Activated CD4-positive, alpha-beta memory T cell treated with anti-CD3 and anti-CD28 coated beads, Interleukin-2, amount 10 ng/mL, durations not matched to agents 7 days and 5 days (primary cell): Measurements from ENCODE around the gene ARL11. TPM values are rescaled to one million over a fixed set of nuclear protein-coding genes. Genes with fewer than 3 reads are reported as not detected.

Source experiments
- CTCF ChIA-PET: fragments of 350-600 bp; sonication (Branson Sonifier 250); formaldehyde crosslinking; loops from one replicate; lab custom pipeline; 2021; ENCODE audit warnings: antibody characterized with exemption, inconsistent platforms; lab: Charles Lee
- POLR2A ChIA-PET: fragments of 350-600 bp; sonication (Branson Sonifier 250); formaldehyde crosslinking; loops from one replicate; lab custom pipeline; 2021; ENCODE audit warnings: antibody characterized with exemption; lab: Charles Lee
- DNase-seq: peaks from one replicate; pipeline ENCODE4 v3.0.0-alpha.2; 2020
- H3K27ac Mint-ChIP-seq: one replicate; pipeline ENCODE4 v1.8.0; 2021; ENCODE audit warnings: mild to moderate bottlenecking, mixed read lengths
- H3K27me3 Mint-ChIP-seq: one replicate; pipeline ENCODE4 v1.8.0; 2021; ENCODE audit warnings: mixed read lengths
- H3K36me3 Mint-ChIP-seq: one replicate; pipeline ENCODE4 v1.8.0; 2021; ENCODE audit warnings: low read depth, mixed read lengths
- H3K4me1 Mint-ChIP-seq: one replicate; pipeline ENCODE4 v1.8.0; 2021; ENCODE audit warnings: mixed read lengths
- H3K4me3 Mint-ChIP-seq: one replicate; pipeline ENCODE4 v1.8.0; 2021; ENCODE audit warnings: mild to moderate bottlenecking, mixed read lengths
- H3K9me3 Mint-ChIP-seq: one replicate; pipeline ENCODE4 v1.8.0; 2021; ENCODE audit warnings: mixed read lengths
- total RNA-seq, 2 experiments: library from RNA; stranded (reverse); gene quantifications; one replicate each; pipeline ENCODE4 v1.2.3, GENCODE V29; 2021

The ARL11 gene
- total RNA-seq, 2 experiments from 2014 or later = 0.63 to 0.81 TPM

- POLR2A ChIA-PET = no interaction called here
- Mint-ChIP-seq H3K27ac (no peak overlapping the region), H3K9me3 (no peaks in the 10 kb centered on the region), H3K27me3 (no peaks in the 10 kb centered on the region), H3K36me3 (peaks cover 6% of the 10 kb centered on the region), H3K4me3 (no peak overlapping the region), H3K4me1 (no peaks in the 10 kb centered on the region)
- CTCF ChIA-PET = no interaction called here
- no peak for DNase-seq
Measured at GRCh38 chr13:49657241-49657641, 28.9 kb downstream of the ARL11 start.

- peaks cover 20% of the 10 kb centered on the region for H3K36me3 Mint-ChIP-seq
- no peaks in the 10 kb centered on the region for H3K4me1 Mint-ChIP-seq
- H3K4me3 Mint-ChIP-seq = no peak overlapping the region
- no peaks in the 10 kb centered on the region for H3K27me3 Mint-ChIP-seq
- no peak for DNase-seq
- H3K27ac Mint-ChIP-seq = no peak overlapping the region
- H3K9me3 Mint-ChIP-seq = no peaks in the 10 kb centered on the region
- ChIA-PET CTCF (interaction anchor here (0.7 kb wide), 1 partner anchor 294 kb away, joined by 3 read pairs; no protein-coding TSS in a partner anchor), POLR2A (no interaction called here)
Measured at GRCh38 chr13:49664606-49665005, 36.3 kb downstream of the ARL11 start.

DNA sequence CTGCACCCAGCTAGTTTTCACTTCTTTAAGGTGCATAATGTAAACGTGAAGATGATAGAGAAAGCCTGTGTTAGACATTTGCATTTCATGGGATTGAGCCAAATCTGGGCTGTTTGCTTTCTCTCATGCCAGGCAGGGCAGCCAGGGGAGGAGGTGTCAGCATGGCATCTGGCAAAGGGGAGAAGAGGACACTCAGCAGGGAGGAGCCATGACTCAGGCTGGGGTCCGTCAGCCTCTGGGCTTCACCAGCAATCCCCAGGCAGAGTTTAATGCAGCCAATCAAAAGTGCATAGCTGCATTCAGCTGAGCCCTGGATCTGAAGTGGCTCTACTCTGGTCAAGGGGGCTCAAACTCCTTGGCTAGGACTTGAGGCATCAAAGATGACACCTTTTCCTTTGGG lies 39.5 kb downstream of the ARL11 start:
- H3K27ac Mint-ChIP-seq = no peak overlapping the region
- no peaks in the 10 kb centered on the region for H3K27me3 Mint-ChIP-seq
- CTCF ChIA-PET = no interaction called here
- peaks cover 19% of the 10 kb centered on the region for H3K36me3 Mint-ChIP-seq
- POLR2A ChIA-PET = no interaction called here
- H3K9me3 Mint-ChIP-seq = no peaks in the 10 kb centered on the region
- no peak overlapping the region for H3K4me3 Mint-ChIP-seq
- peaks cover 1% of the 10 kb centered on the region for H3K4me1 Mint-ChIP-seq
- no peak for DNase-seq

GRCh38 chr13:49669735-49670309 lies 41.5 kb downstream of the ARL11 start:
- H3K27me3 Mint-ChIP-seq = no peaks in the 10 kb centered on the region
- peaks cover 18% of the 10 kb centered on the region for H3K36me3 Mint-ChIP-seq
- CTCF ChIA-PET = interaction anchor here (1.6 kb wide), 1 partner anchor 24 kb away, joined by 3 read pairs; no protein-coding TSS in a partner anchor
- no peaks in the 10 kb centered on the region for H3K9me3 Mint-ChIP-seq
- peaks cover 1% of the 10 kb centered on the region for H3K4me1 Mint-ChIP-seq
- DNase-seq = peak; percentile 44
- POLR2A ChIA-PET = no interaction called here
- H3K4me3 Mint-ChIP-seq = no peak overlapping the region
- no peak overlapping the region for H3K27ac Mint-ChIP-seq

DNA sequence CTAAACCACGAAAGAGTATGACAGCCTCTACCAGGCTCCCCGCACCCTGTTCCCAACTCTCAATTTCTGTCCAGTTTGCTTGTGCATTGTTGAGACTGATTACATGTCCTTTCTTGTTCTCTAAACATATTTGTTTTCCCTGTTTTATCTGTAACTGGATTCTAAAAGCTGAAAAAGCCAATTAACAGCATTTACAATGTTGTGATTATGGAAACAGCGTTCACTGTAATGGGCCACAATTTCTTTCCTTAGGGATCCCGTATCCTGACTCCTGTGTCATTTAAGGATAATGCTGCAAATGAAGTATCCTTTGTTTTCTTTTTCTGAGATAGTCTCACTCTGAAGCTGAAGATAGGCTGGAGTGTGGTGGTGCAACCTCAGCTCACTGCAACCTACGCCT lies 42.5 kb downstream of the ARL11 start:
- Mint-ChIP-seq H3K36me3 (peaks cover 15% of the 10 kb centered on the region), H3K4me1 (peaks cover 1% of the 10 kb centered on the region), H3K4me3 (no peak overlapping the region), H3K9me3 (no peaks in the 10 kb centered on the region), H3K27me3 (no peaks in the 10 kb centered on the region), H3K27ac (no peak overlapping the region)
- CTCF ChIA-PET = interaction anchor here (0.6 to 1.6 kb wide), 2 partner anchors 23 to 267 kb away, joined by 3 read pairs; no protein-coding TSS in a partner anchor
- POLR2A ChIA-PET = no interaction called here
- DNase-seq = no peak

DNA sequence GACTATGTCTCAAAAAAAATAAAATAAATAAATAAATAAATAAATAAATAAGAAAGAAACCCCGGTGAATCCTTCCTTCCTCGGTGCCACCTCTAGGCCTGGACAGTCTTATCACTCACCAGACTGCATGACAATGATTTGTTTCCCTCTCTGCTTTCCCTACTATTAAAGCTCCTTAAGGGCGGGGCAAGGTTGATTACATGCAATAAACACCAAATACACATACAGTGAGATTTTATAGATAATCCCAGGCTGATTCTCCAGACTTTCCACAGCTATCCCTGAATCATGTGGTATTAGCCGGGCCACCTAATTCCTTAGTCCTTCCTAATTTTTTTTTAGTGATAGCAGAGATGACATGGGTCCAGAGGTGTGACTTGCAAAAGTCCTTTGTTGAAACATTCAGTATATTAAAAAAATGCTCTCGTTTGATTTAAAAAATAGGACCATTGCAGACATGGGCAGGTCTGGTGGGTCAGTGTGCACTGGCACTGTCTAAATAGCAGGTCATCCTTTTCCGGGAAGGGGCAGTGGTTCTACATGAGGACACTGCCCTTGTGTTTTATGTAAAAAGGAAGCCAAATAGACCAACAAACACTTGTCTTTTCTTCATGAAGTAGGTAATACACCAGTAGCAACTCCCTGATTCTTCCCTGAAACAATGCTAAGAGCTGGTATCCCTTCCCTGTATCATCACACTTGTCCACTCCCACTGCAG lies 48.4 kb downstream of the ARL11 start:
- POLR2A ChIA-PET = no interaction called here
- no peak overlapping the region for H3K4me3 Mint-ChIP-seq
- peaks cover 19% of the 10 kb centered on the region for H3K36me3 Mint-ChIP-seq
- CTCF ChIA-PET = no interaction called here
- H3K27ac Mint-ChIP-seq = no peak overlapping the region
- DNase-seq = no peak
- H3K27me3 Mint-ChIP-seq = no peaks in the 10 kb centered on the region
- H3K4me1 Mint-ChIP-seq = peaks cover 1% of the 10 kb centered on the region
- H3K9me3 Mint-ChIP-seq = no peaks in the 10 kb centered on the region

GRCh38 chr13:49678191-49678914 lies 50.0 kb downstream of the ARL11 start:
- CTCF ChIA-PET = no interaction called here
- Mint-ChIP-seq H3K4me3 (no peak overlapping the region), H3K4me1 (peaks cover 11% of the 10 kb centered on the region), H3K27me3 (no peaks in the 10 kb centered on the region), H3K36me3 (peaks cover 19% of the 10 kb centered on the region), H3K9me3 (no peaks in the 10 kb centered on the region), H3K27ac (no peak overlapping the region)
- POLR2A ChIA-PET = no interaction called here
- no peak for DNase-seq

- CTCF ChIA-PET = no interaction called here
- H3K9me3 Mint-ChIP-seq = no peaks in the 10 kb centered on the region
- POLR2A ChIA-PET = no interaction called here
- no peak overlapping the region for H3K4me3 Mint-ChIP-seq
- H3K27me3 Mint-ChIP-seq = no peaks in the 10 kb centered on the region
- H3K36me3 Mint-ChIP-seq = peaks cover 18% of the 10 kb centered on the region
- H3K27ac Mint-ChIP-seq = no peak overlapping the region
- peaks cover 18% of the 10 kb centered on the region for H3K4me1 Mint-ChIP-seq
- DNase-seq = no peak
Measured at GRCh38 chr13:49679246-49679645, 50.9 kb downstream of the ARL11 start.

GRCh38 chr13:49681842-49682435 lies 53.6 kb downstream of the ARL11 start:
- no peak for DNase-seq
- H3K27ac Mint-ChIP-seq = no peak overlapping the region
- H3K4me3 Mint-ChIP-seq = no peak overlapping the region
- ChIA-PET CTCF (interaction anchor here (0.6 to 1.2 kb wide), 2 partner anchors 111 to 397 kb away, joined by 3 to 4 read pairs; partner anchors contain the start of gene KPNA3), POLR2A (interaction anchor here (1.4 kb wide), 1 partner anchor 9 kb away, joined by 5 read pairs; the partner anchor contains the start of gene EBPL)
- H3K36me3 Mint-ChIP-seq = peaks cover 27% of the 10 kb centered on the region
- no peaks in the 10 kb centered on the region for H3K27me3 Mint-ChIP-seq
- H3K4me1 Mint-ChIP-seq = peaks cover 18% of the 10 kb centered on the region
- H3K9me3 Mint-ChIP-seq = no peaks in the 10 kb centered on the region

Other genes starting within 250 kb of the ARL11 start
- 1 to 10 TPM; 5.5 TPM for gene CAB39L, start 184.4 kb upstream of the ARL11 start, total RNA-seq
- gene SETDB2, start 184.2 kb upstream of the ARL11 start, total RNA-seq = 10 to 100 TPM; 14.8 to 16.0 TPM
- 100 to 1,000 TPM; 135 to 144 TPM for gene PHF11, start 132.6 kb upstream of the ARL11 start, total RNA-seq
- 10 to 100 TPM; 18.5 to 19.0 TPM for gene RCBTB1, start 42.9 kb upstream of the ARL11 start, total RNA-seq
- 10 to 100 TPM; 27.5 to 28.1 TPM for gene EBPL, start 63.0 kb downstream of the ARL11 start, total RNA-seq
- 10 to 100 TPM; 34.9 to 36.1 TPM for gene KPNA3, start 164.2 kb downstream of the ARL11 start, total RNA-seq